SK-N-SH (cell line): ENCODE results near the gene THADA. TPM values are rescaled to one million over a fixed set of nuclear protein-coding genes. Genes with fewer than 3 reads are reported as not detected.

ENCODE experiments used
- CTCF ChIA-PET: fragments of 300-600, 350-600 bp; formaldehyde crosslinking; extraction: SDS; loops from one replicate; lab custom pipeline; 2021; lab: Yijun Ruan, JAX
- POLR2A ChIA-PET: fragments of 350-600 bp; sonication (Branson Sonifier 250); formaldehyde crosslinking; extraction: SDS; loops from one replicate; lab custom pipeline; 2020; ENCODE audit warnings: antibody characterized with exemption, inconsistent platforms; lab: Yijun Ruan, JAX
- DNase-seq: peaks from one replicate; pipeline ENCODE4 v3.0.0; 2012
- H2AFZ ChIP-seq: fragments of 200-600 bp; sonication (generic); 2 replicates; pipeline ENCODE4 v1.8.1; 2016; ENCODE audit warnings: antibody characterized with exemption, mild to moderate bottlenecking, low read depth
- H3F3A ChIP-seq: fragments of 200-600 bp; sonication (generic); replicated peaks from 2 replicates; pipeline ENCODE3; 2016; ENCODE audit warnings: antibody characterized with exemption, mild to moderate bottlenecking; ENCODE audit not compliant: insufficient read depth
- H3K27ac ChIP-seq, 2 experiments: fragments of 200-500 bp in 1 of 2; fragments of 200-600 bp in 1 of 2; sonication (Bioruptor generic) in 1 of 2; sonication (generic), shearing (Covaris generic) in 1 of 2; 2 replicates each; pipeline versions ENCODE4 v1.5.1 to v1.6.1; 2014 to 2016; ENCODE audit warnings: low read depth in 2 of 2, inconsistent platforms in 1 of 2, low read length in 1 of 2, mild to moderate bottlenecking in 1 of 2, mixed read lengths in 1 of 2
- H3K27me3 ChIP-seq: fragments of 200-600 bp; sonication (generic), shearing (Covaris generic); 2 replicates; pipeline ENCODE4 v1.6.1; 2016; ENCODE audit warnings: mixed run types; ENCODE audit not compliant: insufficient read depth
- H3K36me3 ChIP-seq, 2 experiments: fragments of 200-500 bp in 1 of 2; fragments of 200-600 bp in 1 of 2; sonication (Bioruptor generic) in 1 of 2; sonication (generic) in 1 of 2; replicated peaks in 1 of 2; 2 replicates each; pipeline versions ENCODE3 to v1.5.1; 2014 to 2016; ENCODE audit warnings: low read length in 1 of 2, mild to moderate bottlenecking in 1 of 2; ENCODE audit not compliant: insufficient read depth in 2 of 2, control insufficient read depth in 1 of 2
- H3K4me1 ChIP-seq, 2 experiments: fragments of 200-500 bp in 1 of 2; fragments of 200-600 bp in 1 of 2; sonication (Bioruptor generic) in 1 of 2; sonication (generic), shearing (Covaris generic) in 1 of 2; 2 replicates each; pipeline versions ENCODE4 v1.5.1 to v1.6.1; 2014 to 2016; ENCODE audit warnings: low read depth in 1 of 2, low read length in 1 of 2, mixed run types in 1 of 2; ENCODE audit not compliant: insufficient read depth in 2 of 2, control insufficient read depth in 1 of 2
- H3K4me2 ChIP-seq: fragments of 200-600 bp; sonication (generic), shearing (Covaris generic); 2 replicates; pipeline ENCODE4 v1.6.1; 2017; ENCODE audit warnings: mixed run types
- H3K4me3 ChIP-seq, 2 experiments: fragments of 200-500 bp in 1 of 2; fragments of 200-600 bp in 1 of 2; sonication (Bioruptor generic) in 1 of 2; sonication (generic), shearing (Covaris generic) in 1 of 2; 2 replicates each; pipeline versions ENCODE4 v1.5.1 to v1.8.1; 2014 to 2016; ENCODE audit warnings: low read depth in 2 of 2, inconsistent platforms in 1 of 2, low read length in 1 of 2, mild to moderate bottlenecking in 1 of 2, mixed read lengths in 1 of 2, moderate library complexity in 1 of 2
- H3K79me2 ChIP-seq: fragments of 200-600 bp; sonication (generic); 2 replicates; pipeline ENCODE4 v1.8.1; 2017; ENCODE audit warnings: mild to moderate bottlenecking; ENCODE audit not compliant: insufficient read depth
- H3K9ac ChIP-seq: fragments of 200-600 bp; sonication (generic); 2 replicates; pipeline ENCODE4 v1.6.1; 2017; ENCODE audit warnings: mixed run types
- H3K9me2 ChIP-seq: fragments of 200-600 bp; sonication (generic); 2 replicates; pipeline ENCODE4 v1.6.1; 2017; ENCODE audit warnings: mixed run types
- H3K9me3 ChIP-seq: fragments of 200-600 bp; sonication (generic); 2 replicates; pipeline ENCODE4 v1.6.1; 2017; ENCODE audit warnings: mixed run types, mild to moderate bottlenecking, moderate library complexity
- H4K20me1 ChIP-seq: fragments of 200-600 bp; sonication (generic); 2 replicates; pipeline ENCODE4 v1.6.1; 2017; ENCODE audit warnings: mild to moderate bottlenecking, mixed run types; ENCODE audit not compliant: insufficient read depth
- CHD2 ChIP-seq: fragments of 150-350 bp; IDR thresholded peaks from 2 replicates; pipeline ENCODE4 v1.6.1; 2018; ENCODE audit warnings: low read length; ENCODE audit not compliant: partially characterized antibody
- ELF1 ChIP-seq: IDR thresholded peaks from 2 replicates; pipeline ENCODE4 v1.4.0; 2012
- EP300 ChIP-seq, 2 experiments: IDR thresholded peaks; 2 replicates each; pipeline versions ENCODE4 v1.4.0 to v1.6.1; 2012; ENCODE audit warnings: borderline replicate concordance in 1 of 2, low read depth in 1 of 2, low read length in 1 of 2
- FOXJ3 ChIP-seq: sonication (generic); formaldehyde crosslinking; IDR thresholded peaks from 2 replicates; pipeline ENCODE4 v1.5.1; 2020; ENCODE audit warnings: mild to moderate bottlenecking, missing genetic modification reagents
- FOXM1 ChIP-seq: IDR thresholded peaks from 2 replicates; pipeline ENCODE4 v1.4.0; 2012; ENCODE audit warnings: low read depth, mild to moderate bottlenecking
- GABPA ChIP-seq: IDR thresholded peaks from 2 replicates; pipeline ENCODE4 v1.4.0; 2012; ENCODE audit warnings: low read depth, mild to moderate bottlenecking
- GATA2 ChIP-seq: sonication (generic); formaldehyde crosslinking; IDR thresholded peaks from 2 replicates; pipeline ENCODE4 v1.5.0; 2020; ENCODE audit warnings: mild to moderate bottlenecking, missing genetic modification reagents
- JUND ChIP-seq: IDR thresholded peaks from 2 replicates; pipeline ENCODE4 v1.4.0; 2012
- MEF2A ChIP-seq: IDR thresholded peaks from 2 replicates; pipeline ENCODE4 v1.4.0; 2012; ENCODE audit warnings: low read depth, borderline replicate concordance
- MXI1 ChIP-seq: IDR thresholded peaks from 2 replicates; pipeline ENCODE4 v1.6.1; 2012; ENCODE audit warnings: mild to moderate bottlenecking, low read depth, low read length, improper control_type of control experiment
- NFIC ChIP-seq: IDR thresholded peaks from 2 replicates; pipeline ENCODE4 v1.4.0; 2012; ENCODE audit warnings: borderline replicate concordance
- NRF1 ChIP-seq: IDR thresholded peaks from 2 replicates; pipeline ENCODE4 v1.6.1; 2012; ENCODE audit warnings: low read depth, mild to moderate bottlenecking, low read length
- POLR2AphosphoS5 ChIP-seq: IDR thresholded peaks from 2 replicates; pipeline ENCODE4 v1.6.1; 2012; ENCODE audit warnings: low read depth, low read length
- RAD21 ChIP-seq: IDR thresholded peaks from 2 replicates; pipeline ENCODE4 v1.6.1; 2012; ENCODE audit warnings: mild to moderate bottlenecking, low read length
- RCOR1 ChIP-seq: fragments of 150-350 bp; IDR thresholded peaks from 2 replicates; pipeline ENCODE4 v1.6.1; 2017; ENCODE audit warnings: antibody characterized with exemption, low read length
- SIN3A ChIP-seq: IDR thresholded peaks from 2 replicates; pipeline ENCODE4 v1.6.1; 2012; ENCODE audit warnings: low read depth, mild to moderate bottlenecking, low read length, moderate library complexity, borderline replicate concordance
- SMC3 ChIP-seq: IDR thresholded peaks from 2 replicates; pipeline ENCODE4 v1.6.1; 2012; ENCODE audit warnings: low read depth, low read length, improper control_type of control experiment
- TAF1 ChIP-seq: IDR thresholded peaks from 2 replicates; pipeline ENCODE4 v1.6.1; 2012; ENCODE audit warnings: low read depth, mild to moderate bottlenecking, low read length, moderate library complexity, borderline replicate concordance
- TCF12 ChIP-seq: IDR thresholded peaks from 2 replicates; pipeline ENCODE4 v1.4.0; 2012
- TEAD4 ChIP-seq: IDR thresholded peaks from 2 replicates; pipeline ENCODE4 v1.4.0; 2012; ENCODE audit warnings: mild to moderate bottlenecking, borderline replicate concordance; ENCODE audit not compliant: insufficient read depth
- USF1 ChIP-seq: IDR thresholded peaks from 2 replicates; pipeline ENCODE4 v1.4.0; 2012; ENCODE audit warnings: low read depth, borderline replicate concordance
- YY1 ChIP-seq: IDR thresholded peaks from 2 replicates; pipeline ENCODE4 v1.4.0; 2012; ENCODE audit warnings: low read depth, mild to moderate bottlenecking
- WGBS: methylation state at CpG from one replicate; pipeline ENCODE4 v1.1.6; 2017; ENCODE audit warnings: low lambda C conversion rate; 5-methylcytosine and 5-hydroxymethylcytosine counted together
- polyA plus RNA-seq, 3 experiments: library from polyadenylated mRNA; depleted of rRNA; stranded (reverse); fragments of >200 nt; gene quantifications; 2 replicates each; pipeline ENCODE4 v1.2.3, GENCODE V29; 2012
- TF ChIP-seq, protein P1 (sequence below): fragments of 150-350 bp; IDR thresholded peaks from 2 replicates; pipeline ENCODE4 v1.6.1; 2016; ENCODE audit warnings: mild to moderate bottlenecking, low read depth, low read length
- TF ChIP-seq, protein P2 (sequence below): IDR thresholded peaks from 2 replicates; pipeline ENCODE4; 2012
- TF ChIP-seq, protein P3 (sequence below): IDR thresholded peaks from 2 replicates; pipeline ENCODE4 v1.4.0; 2012; ENCODE audit warnings: low read depth
- TF ChIP-seq, protein P4 (sequence below): IDR thresholded peaks from 2 replicates; pipeline ENCODE4 v1.4.0; 2012; ENCODE audit warnings: low read depth, borderline replicate concordance

Gene THADA
- polyA plus RNA-seq, 1 of the 3 experiments (the other 2 are of a cell fraction) = 25.6 TPM

DNA sequence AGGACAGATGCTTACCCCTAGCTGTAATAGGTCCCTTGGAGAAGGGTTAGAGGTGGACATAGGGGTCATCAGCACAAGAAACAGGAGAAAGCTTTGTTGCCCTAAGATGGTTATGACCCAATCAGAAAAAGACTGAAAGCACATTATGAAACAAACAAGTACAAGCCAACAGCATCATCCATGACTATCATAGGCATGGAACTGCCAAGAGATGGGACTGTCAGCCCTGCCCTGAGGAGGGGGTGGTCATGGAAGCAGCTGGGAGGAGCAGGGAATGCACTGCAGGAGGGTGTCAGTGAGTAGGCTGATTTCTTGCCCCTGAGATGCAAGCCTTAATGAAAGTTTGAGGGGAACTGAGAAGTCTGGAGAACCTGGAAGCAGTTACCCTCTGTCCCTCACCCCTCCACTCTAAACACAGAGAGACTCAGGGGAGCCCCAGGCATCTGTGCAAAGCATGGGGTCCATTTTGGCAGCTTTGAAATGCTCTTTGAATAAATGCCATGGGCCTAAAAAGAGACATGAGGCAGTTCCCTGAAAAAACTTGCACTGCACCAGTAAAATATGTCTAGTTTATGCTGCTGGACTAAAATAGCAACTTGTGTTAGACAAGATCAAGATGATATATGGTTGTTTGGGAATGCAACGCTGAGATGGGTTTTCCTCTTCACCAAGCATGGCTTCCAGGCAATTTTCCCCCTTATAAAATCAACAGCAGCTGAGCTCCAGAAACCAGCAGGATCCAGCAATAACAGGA, 246.8 kb downstream of the THADA start:
- H3K4me2 ChIP-seq = peak overlapping the region; percentile 31; the same call in 1 of the 2 replicates
- POLR2A ChIA-PET = no interaction called here
- DNase-seq = no peak

More for the DNA sequence above, 246.8 kb downstream of the THADA start:
- H3K4me1 ChIP-seq = peaks cover 31 to 64% of the 10 kb centered on the region in 2 experiments
- no peaks in the 10 kb centered on the region for H3K9me3 ChIP-seq
- H3K4me3 ChIP-seq = no peak overlapping the region
- CTCF ChIA-PET = interaction anchor here (0.8 to 9.9 kb wide), 8 partner anchors 10 to 135 kb away, joined by 3 to 70 read pairs (median 4); no protein-coding TSS in a partner anchor
- no peaks in the 10 kb centered on the region for H3K9me2 ChIP-seq
- H3K27me3 ChIP-seq = no peaks in the 10 kb centered on the region
- TF ChIP-seq RCOR1 (0 out of 2 replicates have a peak, but pooled peaks have one; percentile 25), SMC3 (no peak), NFIC (peak; percentile 36), ELF1 (no peak), FOXM1 (no peak), TCF12 (peak; percentile 80), EP300 (IDR thresholded peaks at IDR 0.05; ENCODE audit: borderline replicate concordance in 1 of 2, low read depth in 1 of 2, low read length in 1 of 2) (peak in 1 of 2 experiments; percentile 51; a peak in 2 of 4 replicates), MXI1 (no peak), SIN3A (0 out of 2 replicates have a peak, but pooled peaks have one; percentile 32), NRF1 (no peak), FOXJ3 (CRISPR knock-in tag) (no peak), POLR2AphosphoS5 (peak; percentile 46; the same call in 1 of the 2 replicates), RAD21 (no peak), MEF2A (peak; percentile 90), YY1 (peak; percentile 57; the same call in 1 of the 2 replicates), GABPA (no peak), TAF1 (no peak), USF1 (no peak), JUND (peak; percentile 41), CHD2 (no peak), GATA2 (CRISPR knock-in tag) (peak; percentile 35), TEAD4 (peak; percentile 50; the same call in 1 of the 2 replicates)
- TF ChIP-seq, protein P1, sequence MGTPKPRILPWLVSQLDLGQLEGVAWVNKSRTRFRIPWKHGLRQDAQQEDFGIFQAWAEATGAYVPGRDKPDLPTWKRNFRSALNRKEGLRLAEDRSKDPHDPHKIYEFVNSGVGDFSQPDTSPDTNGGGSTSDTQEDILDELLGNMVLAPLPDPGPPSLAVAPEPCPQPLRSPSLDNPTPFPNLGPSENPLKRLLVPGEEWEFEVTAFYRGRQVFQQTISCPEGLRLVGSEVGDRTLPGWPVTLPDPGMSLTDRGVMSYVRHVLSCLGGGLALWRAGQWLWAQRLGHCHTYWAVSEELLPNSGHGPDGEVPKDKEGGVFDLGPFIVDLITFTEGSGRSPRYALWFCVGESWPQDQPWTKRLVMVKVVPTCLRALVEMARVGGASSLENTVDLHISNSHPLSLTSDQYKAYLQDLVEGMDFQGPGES = no peak
- TF ChIP-seq, protein P2, sequence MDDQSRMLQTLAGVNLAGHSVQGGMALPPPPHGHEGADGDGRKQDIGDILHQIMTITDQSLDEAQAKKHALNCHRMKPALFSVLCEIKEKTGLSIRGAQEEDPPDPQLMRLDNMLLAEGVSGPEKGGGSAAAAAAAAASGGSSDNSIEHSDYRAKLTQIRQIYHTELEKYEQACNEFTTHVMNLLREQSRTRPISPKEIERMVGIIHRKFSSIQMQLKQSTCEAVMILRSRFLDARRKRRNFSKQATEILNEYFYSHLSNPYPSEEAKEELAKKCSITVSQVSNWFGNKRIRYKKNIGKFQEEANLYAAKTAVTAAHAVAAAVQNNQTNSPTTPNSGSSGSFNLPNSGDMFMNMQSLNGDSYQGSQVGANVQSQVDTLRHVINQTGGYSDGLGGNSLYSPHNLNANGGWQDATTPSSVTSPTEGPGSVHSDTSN = peak; percentile 86
- TF ChIP-seq, protein P3, sequence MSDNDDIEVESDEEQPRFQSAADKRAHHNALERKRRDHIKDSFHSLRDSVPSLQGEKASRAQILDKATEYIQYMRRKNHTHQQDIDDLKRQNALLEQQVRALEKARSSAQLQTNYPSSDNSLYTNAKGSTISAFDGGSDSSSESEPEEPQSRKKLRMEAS = peak; percentile 34; the same call in 1 of the 2 replicates
- TF ChIP-seq, protein P4, sequence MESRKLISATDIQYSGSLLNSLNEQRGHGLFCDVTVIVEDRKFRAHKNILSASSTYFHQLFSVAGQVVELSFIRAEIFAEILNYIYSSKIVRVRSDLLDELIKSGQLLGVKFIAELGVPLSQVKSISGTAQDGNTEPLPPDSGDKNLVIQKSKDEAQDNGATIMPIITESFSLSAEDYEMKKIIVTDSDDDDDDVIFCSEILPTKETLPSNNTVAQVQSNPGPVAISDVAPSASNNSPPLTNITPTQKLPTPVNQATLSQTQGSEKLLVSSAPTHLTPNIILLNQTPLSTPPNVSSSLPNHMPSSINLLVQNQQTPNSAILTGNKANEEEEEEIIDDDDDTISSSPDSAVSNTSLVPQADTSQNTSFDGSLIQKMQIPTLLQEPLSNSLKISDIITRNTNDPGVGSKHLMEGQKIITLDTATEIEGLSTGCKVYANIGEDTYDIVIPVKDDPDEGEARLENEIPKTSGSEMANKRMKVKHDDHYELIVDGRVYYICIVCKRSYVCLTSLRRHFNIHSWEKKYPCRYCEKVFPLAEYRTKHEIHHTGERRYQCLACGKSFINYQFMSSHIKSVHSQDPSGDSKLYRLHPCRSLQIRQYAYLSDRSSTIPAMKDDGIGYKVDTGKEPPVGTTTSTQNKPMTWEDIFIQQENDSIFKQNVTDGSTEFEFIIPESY = no peak
- no peaks in the 10 kb centered on the region for H4K20me1 ChIP-seq
- no peak overlapping the region for H2AFZ ChIP-seq
- peaks cover 5% of the 10 kb centered on the region for H3F3A ChIP-seq
- no peaks in the 10 kb centered on the region for H3K79me2 ChIP-seq
- no peaks in the 10 kb centered on the region for H3K36me3 ChIP-seq
- whole genome bisulfite sequencing = 4% methylated on average over 1 of the region's 1 CpG
- H3K27ac ChIP-seq = peak overlapping the region; percentile 69 to 100
- H3K9ac ChIP-seq = no peak overlapping the region
